H1 (cell line): ENCODE measurements around the gene NEURL1B.
"Not testable (repeated sequence)": the region's sequence is repeated elsewhere in the genome, so short reads cannot be mapped to it uniquely, and the experiment has no call there.

ENCODE experiments used
- ASH2L ChIP-seq: fragments of 200-600, 300-600 bp; sonication (generic); IDR thresholded peaks from one replicate; pipeline ENCODE4 v1.7.1; 2017; ENCODE audit warnings: low read length
- CREB1 ChIP-seq: IDR thresholded peaks from 2 replicates; pipeline ENCODE4 v1.6.1; 2012; ENCODE audit warnings: inconsistent platforms
- CTCF ChIP-seq, 3 experiments: IDR thresholded peaks; 1 replicate in 2 of 3; 2 replicates in 1 of 3; pipeline versions ENCODE4 v1.5.1 to v1.6.1; 2011; ENCODE audit warnings: low read length in 3 of 3, mild to moderate bottlenecking in 3 of 3, inconsistent platforms in 2 of 3, low read depth in 1 of 3, moderate library complexity in 1 of 3; ENCODE audit not compliant: insufficient read depth in 1 of 3; ENCODE audit errors: control extremely low read depth in 1 of 3
- EGR1 ChIP-seq: IDR thresholded peaks from 2 replicates; pipeline ENCODE4 v1.6.1; 2011; ENCODE audit warnings: low read depth, low read length, borderline replicate concordance
- JUN ChIP-seq: IDR thresholded peaks from 2 replicates; pipeline ENCODE4 v1.6.1; 2011; ENCODE audit warnings: low read depth, mild to moderate bottlenecking, improper control_type of control experiment, low read length
- MAX ChIP-seq: IDR thresholded peaks from 2 replicates; pipeline ENCODE4 v1.6.1; 2012; ENCODE audit warnings: inconsistent platforms
- POLR2AphosphoS5 ChIP-seq: IDR thresholded peaks from 2 replicates; pipeline ENCODE4 v1.6.1; 2011; ENCODE audit warnings: low read depth, low read length
- RAD21 ChIP-seq, 2 experiments: IDR thresholded peaks in 1 of 2; conservative IDR thresholded peaks in 1 of 2; 2 replicates each; pipeline ENCODE4 v1.6.1; 2011; ENCODE audit warnings: low read depth in 2 of 2, low read length in 2 of 2, improper control_type of control experiment in 1 of 2, inconsistent platforms in 1 of 2, mild to moderate bottlenecking in 1 of 2, moderate library complexity in 1 of 2
- SP1 ChIP-seq: IDR thresholded peaks from 2 replicates; pipeline ENCODE4 v1.6.1; 2011; ENCODE audit warnings: low read depth, low read length
- YY1 ChIP-seq: IDR thresholded peaks from 2 replicates; pipeline ENCODE4 v1.6.1; 2011; ENCODE audit warnings: low read depth, mild to moderate bottlenecking, low read length
- ZNF274 ChIP-seq: IDR thresholded peaks from 2 replicates; pipeline ENCODE4 v1.7.0; 2012; ENCODE audit warnings: low read length, borderline replicate concordance; ENCODE audit errors: extremely low read depth

- not testable (repeated sequence) for TF ChIP-seq CTCF (IDR thresholded peaks at IDR 0.05; ENCODE audit: control extremely low read depth in 1 of 3, insufficient read depth in 1 of 3, low read depth in 1 of 3, low read length in 3 of 3); SP1; JUN; MAX; RAD21 (IDR thresholded peaks at IDR 0.05 in 1 of 2, conservative IDR thresholded peaks at IDR 0.05 in 1 of 2; ENCODE audit: low read depth in 2 of 2, low read length in 2 of 2); YY1; CREB1; ZNF274; EGR1; ASH2L; POLR2AphosphoS5
These were observed 15.4 kb downstream of the NEURL1B start for GRCh38 chr5:172656496-172656895.
